T-helper 9 cell (primary cell): ENCODE results near the gene ADAM23.
"Not testable (repeated sequence)": the region's sequence is repeated elsewhere in the genome, so short reads cannot be mapped to it uniquely, and the experiment has no call there.

Source experiments
- DNase-seq: peaks from one replicate; pipeline ENCODE4 v3.0.0-alpha.2; 2020
- total RNA-seq, 2 donors: gene quantifications; one replicate each; lab custom pipeline; 2026; lab: John Stamatoyannopoulos, UW

ADAM23 gene, protein sequence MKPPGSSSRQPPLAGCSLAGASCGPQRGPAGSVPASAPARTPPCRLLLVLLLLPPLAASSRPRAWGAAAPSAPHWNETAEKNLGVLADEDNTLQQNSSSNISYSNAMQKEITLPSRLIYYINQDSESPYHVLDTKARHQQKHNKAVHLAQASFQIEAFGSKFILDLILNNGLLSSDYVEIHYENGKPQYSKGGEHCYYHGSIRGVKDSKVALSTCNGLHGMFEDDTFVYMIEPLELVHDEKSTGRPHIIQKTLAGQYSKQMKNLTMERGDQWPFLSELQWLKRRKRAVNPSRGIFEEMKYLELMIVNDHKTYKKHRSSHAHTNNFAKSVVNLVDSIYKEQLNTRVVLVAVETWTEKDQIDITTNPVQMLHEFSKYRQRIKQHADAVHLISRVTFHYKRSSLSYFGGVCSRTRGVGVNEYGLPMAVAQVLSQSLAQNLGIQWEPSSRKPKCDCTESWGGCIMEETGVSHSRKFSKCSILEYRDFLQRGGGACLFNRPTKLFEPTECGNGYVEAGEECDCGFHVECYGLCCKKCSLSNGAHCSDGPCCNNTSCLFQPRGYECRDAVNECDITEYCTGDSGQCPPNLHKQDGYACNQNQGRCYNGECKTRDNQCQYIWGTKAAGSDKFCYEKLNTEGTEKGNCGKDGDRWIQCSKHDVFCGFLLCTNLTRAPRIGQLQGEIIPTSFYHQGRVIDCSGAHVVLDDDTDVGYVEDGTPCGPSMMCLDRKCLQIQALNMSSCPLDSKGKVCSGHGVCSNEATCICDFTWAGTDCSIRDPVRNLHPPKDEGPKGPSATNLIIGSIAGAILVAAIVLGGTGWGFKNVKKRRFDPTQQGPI
- 23.2 to 50.9 reads per million in 2 donors for total RNA-seq

DNA sequence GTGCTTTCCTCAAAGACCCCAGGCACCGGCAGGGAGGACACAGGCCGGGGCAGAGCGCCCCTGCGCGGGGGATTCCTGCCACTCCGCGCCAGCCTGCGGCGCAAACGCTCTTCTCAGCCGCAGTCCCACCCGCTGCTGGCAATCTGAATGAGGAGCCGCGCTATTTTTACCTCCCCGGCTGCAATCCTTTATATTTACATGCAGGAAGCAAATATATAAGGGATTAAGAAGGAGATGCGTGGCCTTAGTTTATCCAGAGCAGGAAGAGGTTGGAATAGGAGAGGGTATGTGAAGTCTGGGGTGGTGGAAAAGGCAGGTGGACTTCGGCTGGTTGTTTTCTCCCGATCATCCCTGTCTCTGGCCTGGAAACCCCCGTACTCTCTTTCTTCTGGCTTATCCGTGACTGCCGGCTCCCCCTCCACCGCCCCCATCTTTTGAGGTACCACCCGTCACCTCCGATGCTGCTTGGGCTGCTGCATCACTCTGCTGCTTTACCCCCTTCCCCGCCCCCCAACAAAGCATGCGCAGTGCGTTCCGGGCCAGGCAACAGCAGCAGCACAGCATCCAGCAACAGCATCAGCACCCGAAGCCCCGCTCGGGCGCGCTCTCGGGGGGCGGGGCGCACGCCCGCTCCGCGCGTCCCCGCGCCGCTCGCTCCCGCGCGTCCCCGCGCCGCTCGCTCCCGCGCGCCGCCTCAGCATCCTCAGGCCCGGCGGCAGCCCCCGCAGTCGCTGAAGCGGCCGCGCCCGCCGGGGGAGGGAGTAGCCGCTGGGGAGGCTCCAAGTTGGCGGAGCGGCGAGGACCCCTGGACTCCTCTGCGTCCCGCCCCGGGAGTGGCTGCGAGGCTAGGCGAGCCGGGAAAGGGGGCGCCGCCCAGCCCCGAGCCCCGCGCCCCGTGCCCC lies at the start of gene ADAM23:
Gene ADAM23 (plus strand): TSS at position 700 of the 902 bp plus-strand sequence. CDS start 335 bp downstream, outside the sequence.
- peak; percentile 34 for DNase-seq

DNA sequence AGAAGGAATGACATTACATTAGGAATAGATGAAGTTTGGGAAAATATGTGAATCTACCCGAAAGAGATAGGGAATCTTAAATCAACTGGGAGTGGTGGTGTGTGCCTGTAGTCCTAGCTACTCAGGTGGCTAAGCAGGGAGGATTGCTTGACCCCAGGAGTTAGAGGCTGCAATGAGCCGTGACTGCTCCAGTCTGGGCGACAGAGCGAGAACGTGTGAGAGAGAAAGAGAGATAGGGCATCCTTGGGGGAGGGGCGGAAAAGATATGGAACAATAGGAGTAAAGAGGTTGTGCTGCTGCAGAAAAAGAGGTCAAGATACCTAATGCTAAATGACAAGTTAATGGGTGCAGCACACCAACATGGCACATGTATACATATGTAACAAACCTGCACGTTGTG lies 47.1 kb upstream of the ADAM23 start:
- DNase-seq: no peak

DNA sequence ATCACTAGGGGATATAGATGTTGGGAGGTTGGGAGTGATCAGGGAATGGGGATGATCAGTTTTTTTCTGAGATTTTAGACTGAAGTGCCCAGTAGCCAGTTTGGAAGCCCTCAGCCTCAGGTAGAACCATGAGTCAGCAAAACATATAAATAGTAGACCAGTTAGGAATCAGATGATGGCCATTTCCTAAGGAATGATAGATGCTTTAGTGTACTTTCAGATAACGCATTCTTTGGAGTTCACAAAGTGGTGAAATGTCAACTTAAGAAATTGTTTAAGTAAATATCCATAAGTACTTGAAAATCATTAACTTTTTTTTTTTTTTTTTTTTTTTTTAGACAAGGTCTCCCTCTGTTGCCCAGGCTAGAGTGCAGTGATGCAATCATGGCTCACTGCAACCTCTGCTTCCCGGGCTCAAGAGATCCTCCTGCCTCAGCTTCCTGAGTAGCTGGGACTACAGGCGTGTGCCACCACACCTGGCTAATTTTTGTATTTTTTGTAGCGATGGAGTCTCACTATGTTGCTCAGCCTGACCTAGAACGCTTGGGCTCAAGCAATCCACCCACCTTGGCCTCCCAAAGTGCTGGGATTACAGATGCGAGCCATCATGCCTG lies 40.3 kb upstream of the ADAM23 start:
- DNase-seq: not testable (repeated sequence)

DNA sequence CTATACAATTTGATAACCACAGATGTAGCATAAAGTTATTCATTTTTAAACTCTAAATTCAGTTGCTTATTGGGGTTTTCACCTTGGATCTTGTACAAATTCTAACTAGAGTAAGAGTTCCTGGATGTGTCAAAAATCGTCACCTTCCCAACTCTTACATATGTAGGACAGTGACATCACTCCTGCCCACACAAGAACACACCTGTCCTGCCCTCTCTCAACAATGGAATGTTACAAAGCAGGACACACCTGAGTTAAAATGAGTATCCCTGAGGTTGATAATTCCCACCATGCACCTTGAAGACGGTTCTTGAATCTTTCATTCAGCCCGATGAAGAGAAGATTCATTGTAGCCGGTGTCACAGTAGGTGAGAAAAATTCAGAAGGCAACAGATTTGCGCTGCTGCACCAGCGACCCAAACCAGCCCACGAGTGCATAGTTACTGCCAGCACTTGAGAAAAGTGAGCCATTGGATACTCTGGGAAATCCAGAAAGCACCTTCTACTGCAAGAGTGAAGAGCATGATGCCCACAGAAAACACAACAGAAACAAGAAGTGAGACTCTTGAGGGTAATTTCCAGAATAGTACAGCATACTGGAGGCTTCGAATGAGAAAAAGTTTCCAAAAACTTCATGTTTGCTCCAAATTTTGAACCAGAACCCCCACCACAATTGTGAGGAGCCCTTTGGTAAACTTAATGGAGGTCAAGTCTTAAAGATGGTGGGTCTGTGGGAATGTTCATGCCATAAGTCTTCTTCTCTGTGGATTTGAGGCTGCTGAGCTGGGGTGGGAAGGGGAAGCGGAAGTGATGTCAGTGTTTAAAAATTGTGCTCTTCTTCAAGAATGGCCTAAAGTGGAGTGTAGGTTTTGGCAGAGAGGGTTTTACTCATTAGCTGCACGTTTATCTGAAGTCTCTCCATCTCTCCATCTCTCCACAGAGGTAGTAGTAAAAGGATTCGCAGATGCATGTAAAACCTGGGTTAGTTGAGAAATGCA lies 34.7 kb upstream of the ADAM23 start:
- DNase-seq: no peak

DNA sequence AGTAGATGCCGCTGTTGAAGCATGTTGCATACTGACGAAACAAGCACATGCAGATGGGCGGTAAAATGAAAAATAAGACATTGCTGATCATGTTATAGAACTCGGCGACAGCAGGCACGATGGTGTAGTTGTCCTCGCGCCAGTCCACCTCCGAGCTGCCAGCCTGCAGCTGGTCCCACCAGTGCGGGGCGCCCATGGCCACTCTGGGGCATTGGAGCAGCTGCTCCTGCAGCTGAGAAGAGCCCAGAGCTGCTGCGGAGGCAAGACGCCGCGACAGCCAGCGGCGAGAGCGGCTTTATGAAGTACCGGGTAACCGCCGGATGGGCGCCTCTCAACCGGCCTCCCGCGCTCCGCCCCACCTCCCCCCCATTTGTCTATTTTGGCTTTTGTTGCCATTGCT lies 32.6 kb upstream of the ADAM23 start:
- no peak for DNase-seq

DNA sequence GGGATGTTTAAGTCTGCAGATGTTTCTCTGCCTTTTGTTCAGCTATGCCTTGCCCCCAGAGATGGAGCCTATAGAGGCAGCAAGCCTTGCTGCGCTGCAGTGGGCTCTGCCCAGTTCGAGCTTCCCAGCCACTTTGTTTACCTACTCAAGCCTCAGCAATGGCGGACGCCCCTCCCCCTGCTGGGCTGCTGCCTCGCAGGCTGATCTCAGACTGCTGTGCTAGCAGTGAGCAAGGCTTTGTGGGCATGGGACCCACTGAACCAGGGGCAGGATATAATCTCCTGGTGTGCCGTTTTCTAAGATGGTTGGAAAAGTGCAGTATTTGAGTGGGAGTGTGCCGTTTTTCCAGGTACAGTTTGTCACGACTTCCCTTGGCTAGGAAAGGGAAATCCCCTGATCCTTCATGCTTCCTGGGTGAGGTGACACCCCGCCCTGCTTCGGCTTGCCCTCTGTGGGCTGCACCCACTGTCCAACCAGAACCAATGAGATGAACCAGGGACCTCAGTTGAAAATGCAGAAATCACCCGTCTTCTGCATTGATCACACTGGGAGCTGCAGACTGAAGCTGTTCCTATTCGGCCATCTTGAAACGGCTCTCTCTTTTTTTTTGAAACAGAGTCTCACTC lies 27.6 kb upstream of the ADAM23 start:
- DNase-seq: no peak

DNA sequence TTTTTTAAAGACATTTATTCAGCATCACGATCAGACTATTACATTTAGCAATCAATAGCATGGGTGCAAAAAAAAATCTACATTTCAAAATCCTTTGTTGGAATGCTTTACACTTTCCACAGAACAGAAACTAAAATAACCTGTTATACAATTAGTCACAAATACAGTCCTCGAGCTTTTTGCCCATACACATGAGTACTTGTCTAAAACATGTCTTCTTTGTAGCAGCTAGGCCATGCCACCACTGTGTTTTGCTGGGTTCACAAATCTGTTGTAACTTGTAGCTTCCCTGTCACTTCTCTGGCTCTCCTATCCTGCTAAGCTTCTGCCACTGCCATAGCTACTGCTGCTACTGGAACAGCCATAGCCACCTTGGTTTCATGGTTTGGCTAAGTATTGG lies 24.4 kb upstream of the ADAM23 start:
- no peak for DNase-seq

DNA sequence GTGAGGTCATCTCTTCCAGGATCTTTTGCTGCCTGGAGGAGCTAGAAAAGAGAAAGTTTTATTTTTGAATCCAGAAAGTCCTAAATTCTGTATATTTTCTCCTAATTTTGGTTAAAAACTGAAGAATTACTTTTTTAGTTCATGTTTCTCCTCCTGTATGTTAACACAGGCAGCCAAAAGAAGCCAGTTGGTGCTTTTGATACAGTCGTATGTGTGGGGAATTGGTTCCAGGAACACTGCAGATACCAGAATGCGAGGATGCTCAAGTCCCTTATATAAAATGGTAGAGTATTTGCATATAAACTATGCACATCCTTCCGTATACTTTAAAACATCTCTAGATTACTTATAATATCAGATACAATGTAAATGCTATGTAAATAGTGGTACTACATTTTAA lies 22.6 kb upstream of the ADAM23 start:
- DNase-seq: no peak

DNA sequence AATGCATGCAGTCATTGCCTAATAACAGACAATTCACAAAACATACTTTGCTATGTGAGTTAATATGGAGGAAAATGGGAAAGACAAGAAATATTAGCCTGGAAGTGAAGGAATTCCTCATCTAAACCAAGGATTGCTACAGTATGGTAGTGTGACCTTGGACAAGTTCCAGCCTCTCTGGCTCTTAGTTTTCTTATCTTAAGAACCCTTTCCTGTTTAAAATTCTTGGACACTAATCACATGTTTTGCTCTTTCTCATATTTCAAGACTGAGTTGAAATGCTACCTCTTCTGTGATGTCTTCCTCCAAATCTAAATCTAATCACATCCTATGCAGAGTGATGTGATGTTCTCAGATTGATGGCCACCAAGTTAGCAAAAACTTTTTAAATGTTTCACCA lies 20.8 kb upstream of the ADAM23 start:
- no peak for DNase-seq

DNA sequence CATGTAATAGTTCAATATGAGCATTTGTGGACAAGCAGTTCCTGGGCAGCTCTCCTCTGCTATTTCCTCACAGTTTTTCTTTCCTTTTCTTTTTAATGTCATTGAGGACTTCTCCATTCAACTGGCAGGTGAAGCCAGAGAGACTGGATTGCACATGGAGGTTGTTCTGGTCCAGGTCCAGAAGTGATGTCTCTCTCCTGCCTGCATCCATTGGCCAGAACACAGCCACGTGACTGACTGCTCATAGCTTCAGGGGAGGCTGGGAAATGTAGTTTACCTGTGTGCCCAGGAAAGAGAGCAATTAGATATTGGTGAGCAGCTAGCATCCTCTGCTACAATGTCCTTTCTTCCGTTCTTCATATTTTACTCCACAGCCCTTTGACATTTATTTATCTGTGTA lies 20.2 kb upstream of the ADAM23 start:
- DNase-seq: no peak

DNA sequence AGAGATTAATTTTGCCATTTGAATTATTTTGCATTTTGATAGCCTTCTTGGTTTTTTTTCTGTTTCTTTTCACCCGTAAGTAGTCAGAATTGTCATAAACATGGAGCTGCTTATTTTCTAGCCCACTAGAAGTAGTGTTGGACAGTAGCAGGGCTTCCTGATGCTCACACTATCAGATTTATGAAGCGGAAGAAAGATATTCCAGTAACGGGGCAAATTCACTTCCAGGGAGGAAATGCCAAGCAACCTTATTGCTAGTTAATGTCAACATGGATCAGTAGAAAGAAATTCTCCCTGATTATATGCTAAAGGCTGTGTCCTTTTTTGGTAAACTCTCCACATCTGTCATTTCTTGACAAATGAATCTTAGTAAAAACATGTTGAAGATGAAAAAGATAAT lies 19.2 kb upstream of the ADAM23 start:
- DNase-seq: no peak

DNA sequence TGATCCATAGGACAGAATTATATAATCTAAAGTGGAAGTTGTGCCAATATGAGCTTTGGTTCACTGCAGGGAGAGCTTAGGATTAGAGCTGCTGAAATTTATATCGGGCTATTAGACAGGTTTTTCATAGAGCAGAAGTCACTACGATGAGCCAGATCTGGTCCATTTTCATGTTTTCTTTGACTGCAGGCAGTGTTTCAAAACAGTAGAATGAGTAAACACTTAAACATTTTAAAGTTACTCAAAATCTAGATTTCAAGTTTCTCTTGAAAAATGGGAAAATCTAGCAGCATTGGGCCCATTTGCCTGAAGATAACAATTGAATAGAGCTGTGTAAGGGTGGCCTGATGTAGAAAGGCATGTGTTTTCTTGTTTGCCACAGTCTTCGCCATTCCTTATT lies 14.5 kb upstream of the ADAM23 start:
- no peak for DNase-seq

DNA sequence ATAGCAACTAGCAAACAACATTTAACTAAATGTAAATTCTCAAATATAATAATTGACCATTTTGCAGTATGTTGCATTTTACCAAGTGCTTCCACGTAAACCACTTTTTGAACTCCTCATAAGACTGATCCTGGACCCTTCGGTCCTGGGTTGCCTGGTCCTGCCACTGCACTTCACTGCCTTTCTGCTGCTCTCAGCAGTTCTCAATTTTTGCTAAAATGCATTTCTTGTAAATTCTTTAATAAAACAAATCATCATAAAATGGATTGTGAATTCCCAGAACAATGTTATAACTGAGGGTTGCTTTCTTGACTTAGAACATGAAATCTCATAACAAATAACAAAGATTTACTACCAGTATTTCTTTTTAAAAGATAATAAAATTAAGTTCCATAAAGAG lies 12.9 kb upstream of the ADAM23 start:
- DNase-seq: no peak

DNA sequence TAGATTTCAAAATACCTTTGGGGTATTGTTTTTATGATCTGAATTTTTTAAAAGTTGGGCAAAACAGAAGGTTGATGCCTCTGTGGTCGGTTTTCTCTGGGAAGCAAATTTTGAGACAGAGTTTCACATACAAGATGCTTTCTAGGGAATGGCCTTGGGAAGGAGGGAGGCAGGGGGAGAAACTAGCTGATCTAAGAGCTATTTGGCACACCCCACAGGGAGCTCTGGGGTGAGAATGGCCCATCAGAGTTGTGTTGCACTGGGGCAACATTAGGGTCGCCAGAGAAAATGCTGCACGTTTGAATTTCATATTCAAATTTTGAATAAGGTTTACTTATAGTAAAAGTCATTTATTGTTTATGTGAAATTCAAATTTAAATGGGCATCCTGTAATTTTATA lies 11.9 kb upstream of the ADAM23 start:
- DNase-seq: no peak

DNA sequence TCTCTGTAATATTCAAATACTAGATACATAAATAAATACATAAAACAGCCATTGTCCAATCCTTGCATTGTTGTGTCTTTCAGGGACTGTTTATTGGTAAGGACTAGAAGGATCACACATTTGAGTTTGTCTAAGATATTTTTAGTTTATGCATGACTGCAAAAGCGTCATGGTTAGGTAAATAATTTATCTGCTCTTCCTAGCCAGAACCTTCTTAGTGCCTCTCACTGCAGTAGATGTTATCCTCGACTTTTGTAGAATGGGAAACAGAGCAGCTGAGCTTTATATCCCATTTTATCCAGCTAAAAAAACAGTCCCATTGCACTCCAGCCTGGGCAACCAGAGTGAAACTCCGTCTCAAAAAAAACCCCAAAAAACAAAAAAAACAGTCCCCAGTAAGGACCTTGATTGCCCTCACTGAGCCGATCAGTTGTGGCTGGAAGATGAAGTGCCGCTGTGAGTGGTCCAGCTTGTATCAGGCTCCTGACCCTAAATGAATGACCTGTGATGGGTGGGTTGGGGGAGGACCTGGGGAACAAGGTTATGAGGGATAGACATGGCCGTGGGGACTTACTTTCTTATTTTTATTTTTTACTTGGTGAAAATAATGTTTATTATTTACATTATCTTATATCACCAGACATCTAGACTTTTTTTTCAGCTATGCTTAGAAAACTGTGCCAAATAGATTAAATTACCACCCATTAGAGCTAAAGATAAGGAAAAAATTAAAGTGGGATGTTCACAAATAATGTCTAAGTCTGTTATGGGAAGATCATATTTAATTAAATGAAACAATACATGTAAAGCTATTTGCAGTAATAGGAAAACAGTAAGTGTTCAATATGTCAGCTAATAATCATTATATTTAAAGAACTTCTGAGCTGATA lies 10.9 kb upstream of the ADAM23 start:
- no peak for DNase-seq

DNA sequence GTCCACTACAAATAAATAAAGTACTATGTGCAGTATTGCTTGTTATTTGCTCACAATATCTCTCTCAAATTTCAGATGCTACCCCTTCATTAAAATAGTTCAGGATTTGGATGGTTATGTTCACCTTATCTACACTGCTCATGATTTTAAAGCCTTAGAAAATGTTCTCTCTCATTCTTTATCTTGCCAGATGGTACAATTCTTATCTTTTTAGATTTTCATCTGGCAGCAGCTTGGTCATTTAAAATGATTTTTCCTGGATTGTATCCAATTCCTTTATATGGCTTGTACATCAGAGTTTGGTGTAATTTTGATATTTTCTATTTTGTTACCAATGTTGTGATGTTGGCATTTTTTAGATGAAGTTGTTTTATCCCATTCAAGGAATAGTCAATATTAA lies 10.1 kb upstream of the ADAM23 start:
- no peak for DNase-seq

DNA sequence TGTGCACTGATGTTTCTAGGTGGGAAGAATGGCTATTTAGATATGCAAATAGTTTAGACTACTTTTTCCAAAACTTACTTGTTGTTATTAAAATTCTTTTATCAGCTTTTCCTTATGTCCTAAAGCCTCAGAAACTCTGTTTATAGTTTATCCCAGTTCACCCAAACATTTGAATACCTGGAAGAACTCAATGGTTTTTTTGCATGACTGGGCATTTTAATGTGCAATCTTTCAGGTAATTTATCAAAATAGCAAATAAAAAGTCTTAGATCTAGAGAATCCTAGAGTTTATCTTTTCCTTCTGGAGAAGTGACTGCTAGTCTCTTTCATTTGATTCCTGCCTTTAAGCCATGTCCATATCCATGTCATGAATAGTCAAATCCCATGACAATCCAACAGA lies 9.6 kb upstream of the ADAM23 start:
- DNase-seq: no peak

DNA sequence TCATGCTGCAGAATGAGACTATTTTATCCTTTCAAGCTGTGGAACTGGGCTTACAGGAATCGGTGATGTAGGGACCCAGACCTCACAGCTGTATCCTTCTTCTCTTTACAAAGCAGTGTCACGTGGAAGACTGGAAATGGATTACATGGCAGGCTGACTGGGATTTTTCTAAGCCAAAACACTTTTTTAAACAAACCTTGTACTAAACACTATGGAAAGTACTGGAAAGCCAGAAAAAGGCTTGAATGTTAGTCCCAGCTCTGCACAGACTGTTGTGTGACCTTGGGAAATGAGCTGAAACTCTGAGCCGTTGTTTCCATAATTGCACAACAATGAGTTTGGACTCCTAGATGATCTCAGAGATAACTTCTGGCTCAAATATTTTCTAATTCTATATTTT lies 7.6 kb upstream of the ADAM23 start:
- DNase-seq: no peak

DNA sequence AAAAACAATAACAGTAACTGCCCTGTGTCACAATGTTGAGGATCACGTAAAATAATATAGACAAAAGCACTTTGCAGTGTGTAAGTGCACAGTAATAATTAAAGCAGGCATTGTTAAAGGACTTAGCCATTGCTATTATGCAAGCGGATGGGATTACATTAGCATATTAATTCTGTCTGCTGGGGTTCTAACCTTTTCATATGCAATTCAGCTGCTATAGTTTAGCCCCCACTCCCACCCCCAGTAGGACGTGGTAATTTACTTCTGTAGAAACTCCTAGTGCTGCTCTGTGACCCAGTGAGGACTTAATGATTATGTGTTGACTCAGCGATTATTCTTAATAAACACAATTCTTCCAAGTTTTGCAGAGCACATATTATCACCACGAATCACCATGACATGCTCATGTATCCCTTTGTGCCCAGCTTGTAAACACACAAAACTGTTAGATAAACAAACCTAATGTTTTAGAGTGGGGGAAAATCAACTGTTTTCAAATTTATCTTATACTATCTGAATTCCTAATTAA lies 5.1 kb upstream of the ADAM23 start:
- no peak for DNase-seq

DNA sequence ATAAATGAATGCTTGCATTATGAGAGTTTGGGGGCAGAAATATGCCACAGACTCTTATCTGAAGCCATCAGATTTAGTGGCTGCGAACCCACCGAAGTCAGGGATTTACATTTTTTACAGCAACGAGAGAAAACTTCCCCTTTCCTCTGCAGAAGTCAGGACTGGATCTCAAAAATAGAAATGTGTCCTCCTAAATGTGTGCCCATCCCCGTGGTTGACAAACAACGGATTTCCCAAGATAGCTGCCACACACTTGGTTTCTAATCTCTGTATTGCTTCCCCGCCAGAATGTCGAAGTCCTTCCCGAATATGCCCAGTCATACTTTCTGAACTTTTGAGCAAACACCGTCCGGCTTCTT lies 879 bp upstream of the ADAM23 start:
- DNase-seq: no peak
